Gastroesophageal sphincter (tissue), 4 donors: Measurements from ENCODE around the gene MTR. TPM values are rescaled to one million over a fixed set of nuclear protein-coding genes. Genes with fewer than 3 reads are reported as not detected.
A peak's percentile ranks its signal among the peaks of the same experiment; 100 is the strongest.

Experiments used
- ATAC-seq: fragments of 150-250 bp; one replicate; pipeline ENCODE4 v1.9.1; 2016; ENCODE audit warnings: mild to moderate bottlenecking, moderate library complexity
- H3K27ac ChIP-seq, 4 donors: fragments of 200-600 bp; sonication (generic) in 3 of 4; 1 replicate in 3 of 4; 2 replicates in 1 of 4; pipeline ENCODE4 v1.5.1; 2016 to 2019
- H3K27me3 ChIP-seq: fragments of 200-600 bp; sonication (generic); one replicate; pipeline ENCODE4 v1.5.1; 2019
- H3K36me3 ChIP-seq, 2 donors: fragments of 200-600 bp; sonication (generic); one replicate each; pipeline ENCODE4 v1.5.1; 2019; ENCODE audit warnings: control low read depth in 1 of 2
- H3K4me1 ChIP-seq, 3 donors: fragments of 200-600 bp; sonication (generic); 1 replicate in 2 of 3; 2 replicates in 1 of 3; pipeline ENCODE4 v1.5.1; 2016 to 2019; ENCODE audit warnings: control low read depth in 2 of 3
- H3K4me3 ChIP-seq, 2 donors: fragments of 200-600 bp; sonication (generic); one replicate each; pipeline ENCODE4 v1.5.1; 2019; ENCODE audit warnings: mild to moderate bottlenecking in 1 of 2, moderate library complexity in 1 of 2
- H3K9me3 ChIP-seq, 3 donors: fragments of 200-600 bp; sonication (generic); one replicate each; pipeline ENCODE4 v1.5.1; 2017 to 2019; ENCODE audit warnings: control low read depth in 2 of 3
- CTCF ChIP-seq, 4 experiments: fragments of 200-600 bp in 2 of 4; fragments of 450-650 bp in 2 of 4; sonication (generic) in 1 of 4; IDR thresholded peaks; one replicate each; pipeline ENCODE4 v1.5.1; 2017 to 2019; ENCODE audit warnings: antibody characterized with exemption in 4 of 4, mild to moderate bottlenecking in 2 of 4, moderate library complexity in 2 of 4
- EP300 ChIP-seq: sonication (generic); formaldehyde crosslinking; IDR thresholded peaks from one replicate; pipeline ENCODE4 v1.6.1; 2017; ENCODE audit warnings: antibody characterized with exemption, mild to moderate bottlenecking
- POLR2A ChIP-seq, 2 donors: fragments of 450-650 bp; IDR thresholded peaks; one replicate each; pipeline ENCODE4 v1.6.1; 2017; ENCODE audit warnings: antibody characterized with exemption in 2 of 2, mild to moderate bottlenecking in 2 of 2, moderate library complexity in 1 of 2
- POLR2AphosphoS5 ChIP-seq: sonication (generic); formaldehyde crosslinking; IDR thresholded peaks from one replicate; pipeline ENCODE4 v1.6.1; 2017; ENCODE audit warnings: antibody characterized with exemption
- WGBS, 2 donors: methylation state at CpG; one replicate each; pipeline ENCODE4 v1.1.5; 2018; ENCODE audit warnings: low coverage in 1 of 2; 5-methylcytosine and 5-hydroxymethylcytosine counted together
- total RNA-seq, 4 donors: library from RNA; depleted of rRNA; stranded (reverse); fragments of >200 nt; gene quantifications; one replicate each; pipeline ENCODE4 v1.1.0, GENCODE V29; 2016

The MTR gene
- total RNA-seq, 4 donors from 2014 or later: 34.6 to 50.3 (median 38.9) TPM

GRCh38 chr1:236750928-236751327, 44.2 kb upstream of the MTR start:
- no peak for TF ChIP-seq EP300
- TF ChIP-seq POLR2A (IDR thresholded peaks at IDR 0.05): no peak
- peaks cover 0 to 7% (median 0%) of the 10 kb centered on the region in 3 donors for H3K4me1 ChIP-seq
- no peak for ATAC-seq
- H3K27me3 ChIP-seq: no peaks in the 10 kb centered on the region
- H3K27ac ChIP-seq: no peak overlapping the region
- H3K9me3 ChIP-seq: no peaks in the 10 kb centered on the region
- WGBS, 2 donors: 71 to 100% methylated on average over 1 to 3 of the region's 3 CpGs
- no peak overlapping the region for H3K4me3 ChIP-seq
- H3K36me3 ChIP-seq: peaks cover 0 to 25% of the 10 kb centered on the region in 2 donors

DNA sequence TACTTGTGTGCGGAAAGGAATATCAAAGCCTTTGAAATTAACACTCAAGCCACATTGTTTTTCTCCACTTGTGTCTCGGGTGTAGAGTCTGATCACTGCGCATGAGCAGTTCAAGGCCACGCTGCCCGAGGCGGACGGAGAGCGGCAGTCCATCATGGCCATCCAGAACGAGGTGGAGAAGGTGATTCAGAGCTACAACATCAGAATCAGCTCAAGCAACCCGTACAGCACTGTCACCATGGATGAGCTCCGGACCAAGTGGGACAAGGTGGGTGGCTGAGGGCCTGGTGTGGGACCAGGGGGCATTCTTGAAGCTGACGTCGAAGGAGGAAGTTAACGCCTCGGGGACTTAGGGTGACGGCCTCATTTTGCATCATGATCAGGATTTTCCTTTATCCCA, 43.7 kb upstream of the MTR start:
- H3K27me3 ChIP-seq: no peaks in the 10 kb centered on the region
- TF ChIP-seq POLR2A (IDR thresholded peaks at IDR 0.05) (no peak), CTCF (IDR thresholded peaks at IDR 0.05) (no peak), EP300 (no peak)
- no peaks in the 10 kb centered on the region for H3K9me3 ChIP-seq
- H3K27ac ChIP-seq: no peak overlapping the region
- no peak overlapping the region for H3K4me3 ChIP-seq
- WGBS, 2 donors: 76 to 92% methylated on average over 12 to 13 of the region's 16 CpGs
- peaks cover 0 to 25% of the 10 kb centered on the region in 2 donors for H3K36me3 ChIP-seq
- peaks cover 0 to 7% (median 0%) of the 10 kb centered on the region in 3 donors for H3K4me1 ChIP-seq
- ATAC-seq: no peak

GRCh38 chr1:236751935-236752334, 43.2 kb upstream of the MTR start:
- H3K27ac ChIP-seq: no peak overlapping the region
- 66 to 73% methylated on average over 4 of the region's 4 CpGs for WGBS, 2 donors
- H3K4me1 ChIP-seq: peaks cover 0 to 7% (median 0%) of the 10 kb centered on the region in 3 donors
- no peak overlapping the region for H3K4me3 ChIP-seq
- peaks cover 0 to 25% of the 10 kb centered on the region in 2 donors for H3K36me3 ChIP-seq
- TF ChIP-seq CTCF (IDR thresholded peaks at IDR 0.05) (no peak), POLR2A (IDR thresholded peaks at IDR 0.05) (no peak), POLR2AphosphoS5 (no peak), EP300 (no peak)
- H3K9me3 ChIP-seq: no peaks in the 10 kb centered on the region
- no peak for ATAC-seq
- H3K27me3 ChIP-seq: no peaks in the 10 kb centered on the region

DNA sequence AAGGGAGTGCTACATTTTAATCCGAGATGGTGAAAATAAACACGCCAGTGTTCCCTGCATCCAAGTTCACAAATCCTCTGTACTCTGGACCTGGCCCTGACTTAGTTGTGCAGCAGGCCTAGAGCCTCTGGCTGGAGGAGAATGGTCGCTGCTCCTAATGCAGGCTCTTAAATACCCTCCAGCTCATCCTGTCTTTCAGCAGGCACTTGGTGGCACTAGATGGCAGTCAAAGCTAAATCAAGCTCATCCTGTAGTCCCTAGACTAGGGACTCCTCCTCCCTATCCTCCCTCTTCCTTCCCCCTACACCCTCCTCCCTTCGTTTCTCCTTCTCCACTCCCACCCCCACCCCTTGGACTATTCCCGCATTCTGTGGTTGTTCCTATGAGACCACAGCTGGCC, 41.6 kb upstream of the MTR start:
- Histone ChIP-seq H3K4me3 (no peak overlapping the region), H3K27me3 (no peaks in the 10 kb centered on the region), H3K9me3 (no peaks in the 10 kb centered on the region), H3K27ac (no peak overlapping the region), H3K36me3 (peaks cover 0 to 25% of the 10 kb centered on the region in 2 donors), H3K4me1 (peaks cover 0 to 7% (median 0%) of the 10 kb centered on the region in 3 donors)
- no peak for ATAC-seq
- TF ChIP-seq EP300 (no peak), CTCF (IDR thresholded peaks at IDR 0.05) (peak in 1 of 4 experiments; percentile 34)
- WGBS, 2 donors: 54 to 58% methylated on average over 4 to 5 of the region's 5 CpGs

DNA sequence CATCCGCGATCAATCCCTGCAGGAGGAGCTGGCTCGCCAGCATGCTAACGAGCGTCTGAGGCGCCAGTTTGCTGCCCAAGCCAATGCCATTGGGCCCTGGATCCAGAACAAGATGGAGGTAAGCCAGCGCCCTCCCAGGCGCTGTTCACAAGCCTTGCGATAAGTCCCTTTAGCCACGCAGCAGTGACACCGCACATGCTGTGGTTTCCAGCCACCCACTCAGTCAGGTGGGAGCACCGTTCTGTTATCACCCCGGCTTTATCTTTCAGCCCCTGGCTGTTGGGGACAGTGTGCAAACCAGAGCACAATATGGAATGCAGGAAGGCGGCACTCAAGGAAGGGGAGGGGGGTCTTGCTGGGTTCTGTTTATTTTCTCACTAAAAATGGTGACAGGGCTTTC, 41.1 kb upstream of the MTR start:
- Histone ChIP-seq H3K4me3 (no peak overlapping the region), H3K9me3 (no peaks in the 10 kb centered on the region), H3K4me1 (peaks cover 0 to 7% (median 0%) of the 10 kb centered on the region in 3 donors), H3K27me3 (no peaks in the 10 kb centered on the region), H3K27ac (no peak overlapping the region), H3K36me3 (peaks cover 0 to 25% of the 10 kb centered on the region in 2 donors)
- 80% methylated on average over 1 of the region's 14 CpGs; no CpG with 5 or more reads in 1 of the 2 donors for WGBS, 2 donors
- no peak for ATAC-seq
- no peak for TF ChIP-seq POLR2A (IDR thresholded peaks at IDR 0.05)
- no peak for TF ChIP-seq EP300
- no peak for TF ChIP-seq POLR2AphosphoS5
- TF ChIP-seq CTCF (IDR thresholded peaks at IDR 0.05): no peak
